Natural killer cell (primary cell): ENCODE results near the gene IL21. TPM values are rescaled to one million over a fixed set of nuclear protein-coding genes. Genes with fewer than 3 reads are reported as not detected.

Experiments used
- ATAC-seq, 3 donors: fragments of 150-1000 bp in 2 of 3; fragments of 200-7000 bp in 1 of 3; cut with Tn5 transposase; 1 replicate in 1 of 3; 2 replicates in 2 of 3; pipeline ENCODE4 v1.10.0; 2021; ENCODE audit warnings: mild to moderate bottlenecking in 2 of 3, moderate library complexity in 2 of 3
- DNase-seq, 2 donors: peaks; one replicate each; pipeline versions ENCODE4 v3.0.0 to v3.0.0-alpha.2; 2013 to 2021; ENCODE audit warnings: mixed read lengths in 1 of 2
- H3K27ac ChIP-seq: one replicate; pipeline ENCODE4 v1.5.1; 2013; ENCODE audit warnings: mild to moderate bottlenecking, low read length
- H3K27me3 ChIP-seq: one replicate; pipeline ENCODE4 v1.6.1; 2013; ENCODE audit warnings: low read length; ENCODE audit not compliant: control insufficient read depth, insufficient read depth
- H3K36me3 ChIP-seq: one replicate; pipeline ENCODE4 v1.6.1; 2013; ENCODE audit warnings: low read length; ENCODE audit not compliant: control insufficient read depth, insufficient read depth
- H3K4me1 ChIP-seq: one replicate; pipeline ENCODE4 v1.6.1; 2013; ENCODE audit warnings: low read length; ENCODE audit not compliant: control insufficient read depth, insufficient read depth
- H3K4me3 ChIP-seq: one replicate; pipeline ENCODE4 v1.5.1; 2013; ENCODE audit warnings: low read length
- H3K9me3 ChIP-seq: one replicate; pipeline ENCODE4 v1.6.1; 2013; ENCODE audit warnings: low read length; ENCODE audit not compliant: control insufficient read depth, insufficient read depth
- H3K27ac Mint-ChIP-seq, 2 donors: one replicate each; pipeline ENCODE4 v1.8.0; 2022; ENCODE audit warnings: mild to moderate bottlenecking in 2 of 2, mixed read lengths in 2 of 2, moderate library complexity in 1 of 2
- H3K27me3 Mint-ChIP-seq, 2 donors: one replicate each; pipeline ENCODE4 v1.8.0; 2022; ENCODE audit warnings: low read depth in 2 of 2, mixed read lengths in 2 of 2
- H3K36me3 Mint-ChIP-seq: one replicate; pipeline ENCODE4 v1.8.0; 2022; ENCODE audit warnings: mixed read lengths
- H3K4me1 Mint-ChIP-seq, 2 donors: one replicate each; pipeline ENCODE4 v1.8.0; 2022; ENCODE audit warnings: mixed read lengths in 2 of 2
- H3K4me3 Mint-ChIP-seq: one replicate; pipeline ENCODE4 v1.8.0; 2022; ENCODE audit warnings: mild to moderate bottlenecking, moderate library complexity, mixed read lengths
- H3K9me3 Mint-ChIP-seq, 2 donors: one replicate each; pipeline ENCODE4 v1.8.0; 2022; ENCODE audit warnings: mixed read lengths in 2 of 2
- CTCF ChIP-seq: fragments of 200-600 bp; IDR thresholded peaks from one replicate; pipeline ENCODE4 v1.8.0; 2022; ENCODE audit warnings: antibody characterized with exemption
- WGBS: methylation state at CpG from one replicate; pipeline ENCODE4 v1.1.7; 2013; ENCODE audit warnings: missing lambda C conversion rate; ENCODE audit not compliant: insufficient coverage; 5-methylcytosine and 5-hydroxymethylcytosine counted together
- intact Hi-C: fragments of 100-400 bp; cut with micrococcal nuclease; formaldehyde crosslinking; loops from one replicate; pipeline ENCODE4 v1.14.2; 2022
- total RNA-seq, 4 donors: library from RNA; stranded (reverse); fragments of 120-200 nt in 1 of 4; gene quantifications; one replicate each; pipeline versions ENCODE4 v1.2.3 to v1.2.4, GENCODE V29; 2013 to 2022

IL21 gene
- total RNA-seq, 3 donors from 2014 or later (not counting 1 experiment from before 2014, with no cell fraction given), result not detected

GRCh38 chr4:122602277-122603142 is 18.4 kb downstream of the IL21 start:
- peaks cover 21 to 41% of the 10 kb centered on the region in 2 donors for H3K27me3 Mint-ChIP-seq

GRCh38 chr4:122591196-122591595 is 29.7 kb downstream of the IL21 start:
- H3K4me1 Mint-ChIP-seq, result no peaks in the 10 kb centered on the region
- DNase-seq (no peak), ATAC-seq (no peak)
- no peak overlapping the region for H3K4me3 Mint-ChIP-seq
- no peaks in the 10 kb centered on the region for H3K4me1 ChIP-seq
- no peaks in the 10 kb centered on the region for H3K36me3 ChIP-seq
- H3K9me3 Mint-ChIP-seq, result no peaks in the 10 kb centered on the region
- intact Hi-C loops, result no loop called here
- H3K27me3 ChIP-seq, result no peaks in the 10 kb centered on the region
- H3K36me3 Mint-ChIP-seq, result no peaks in the 10 kb centered on the region
- no peak overlapping the region for H3K4me3 ChIP-seq
- no peaks in the 10 kb centered on the region for H3K9me3 ChIP-seq
- no peak overlapping the region for H3K27ac Mint-ChIP-seq
- 82% methylated on average over 2 of the region's 2 CpGs for WGBS
- no peak overlapping the region for H3K27ac ChIP-seq
- peaks cover 6 to 12% of the 10 kb centered on the region in 2 donors for H3K27me3 Mint-ChIP-seq
- TF ChIP-seq CTCF, result no peak

More at GRCh38 chr4:122602277-122603142, 18.4 kb downstream of the IL21 start:
- no peak overlapping the region for H3K4me3 ChIP-seq
- peak in 1 of 2 donors; percentile 59 for DNase-seq
- peaks cover 3% of the 10 kb centered on the region for H3K27me3 ChIP-seq
- no peaks in the 10 kb centered on the region for H3K36me3 ChIP-seq
- H3K27ac ChIP-seq, result no peak overlapping the region
- peaks cover 0 to 3% of the 10 kb centered on the region in 2 donors for H3K9me3 Mint-ChIP-seq
- intact Hi-C loops, result no loop called here
- H3K4me3 Mint-ChIP-seq, result no peak overlapping the region
- no peak for ATAC-seq
- WGBS, result 50% methylated on average over 13 of the region's 13 CpGs
- no peak for TF ChIP-seq CTCF
- H3K4me1 ChIP-seq, result no peaks in the 10 kb centered on the region
- H3K36me3 Mint-ChIP-seq, result no peaks in the 10 kb centered on the region
- no peak overlapping the region for H3K27ac Mint-ChIP-seq
- H3K9me3 ChIP-seq, result no peaks in the 10 kb centered on the region
- no peaks in the 10 kb centered on the region for H3K4me1 Mint-ChIP-seq

GRCh38 chr4:122588453-122589238 is 32.2 kb downstream of the IL21 start:
- Mint-ChIP-seq H3K27me3 (peaks cover 0 to 5% of the 10 kb centered on the region in 2 donors), H3K4me3 (no peak overlapping the region), H3K9me3 (no peaks in the 10 kb centered on the region), H3K27ac (no peak overlapping the region), H3K4me1 (no peaks in the 10 kb centered on the region), H3K36me3 (no peaks in the 10 kb centered on the region)
- no peaks in the 10 kb centered on the region for H3K27me3 ChIP-seq
- DNase-seq, result no peak
- H3K9me3 ChIP-seq, result no peaks in the 10 kb centered on the region
- H3K36me3 ChIP-seq, result no peaks in the 10 kb centered on the region
- intact Hi-C loops, result no loop called here
- no peak overlapping the region for H3K27ac ChIP-seq
- 88% methylated on average over 4 of the region's 4 CpGs for WGBS
- H3K4me3 ChIP-seq, result no peak overlapping the region
- no peak for TF ChIP-seq CTCF
- no peaks in the 10 kb centered on the region for H3K4me1 ChIP-seq
- ATAC-seq, result no peak
